Amniotic epithelial cell (primary cell): ENCODE measurements around the gene BMP4.
"Not testable (repeated sequence)": the region's sequence is repeated elsewhere in the genome, so short reads cannot be mapped to it uniquely, and the experiment has no call there.

ENCODE experiments used
- DNase-seq: peaks from one replicate; pipeline ENCODE4 v3.0.0-alpha.2; 2010; ENCODE audit warnings: low read depth

Gene BMP4

DNA sequence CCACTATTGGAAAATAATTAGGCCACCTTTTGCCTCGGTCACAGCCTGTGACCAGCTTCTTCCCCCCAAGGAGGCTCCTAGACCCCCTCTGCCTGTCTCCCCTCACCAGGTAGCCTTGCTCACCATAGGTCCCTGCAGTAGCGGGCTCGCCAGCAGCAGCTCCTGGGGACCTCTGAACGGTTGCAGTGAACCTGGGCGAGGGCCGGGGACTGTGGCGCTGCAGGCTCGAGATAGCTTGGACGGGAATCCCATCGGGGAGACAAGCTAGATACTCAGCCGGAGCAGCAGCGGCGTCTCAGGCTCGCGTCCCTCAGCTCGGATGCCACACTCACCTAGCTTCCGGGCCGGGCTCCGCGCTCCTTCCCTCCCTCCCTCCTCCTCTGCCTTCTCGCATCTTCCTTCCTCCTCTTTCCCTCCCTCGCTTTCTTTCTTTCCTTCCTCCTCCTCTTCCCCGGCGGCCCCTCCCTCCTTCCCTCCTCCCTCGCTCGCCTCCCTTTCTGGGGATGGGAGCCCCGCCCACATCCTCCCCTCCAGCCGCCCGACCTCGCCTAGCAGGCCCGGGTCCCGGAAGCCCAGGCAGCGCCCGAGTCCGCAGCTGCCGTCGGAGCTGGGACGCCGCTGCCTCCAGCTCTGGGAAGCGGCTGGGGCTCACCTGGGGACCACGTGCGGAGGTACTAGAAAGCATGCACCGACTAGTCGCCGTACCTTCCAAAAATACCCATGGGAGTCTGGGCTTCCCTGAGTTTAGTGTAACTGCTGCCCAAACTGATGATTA, at the start of gene BMP4:
BMP4 (minus strand) TSS at position 399 of the 775 bp plus-strand sequence. CDS start 4,603 bp downstream, outside the sequence.
- DNase-seq, result no peak

DNA sequence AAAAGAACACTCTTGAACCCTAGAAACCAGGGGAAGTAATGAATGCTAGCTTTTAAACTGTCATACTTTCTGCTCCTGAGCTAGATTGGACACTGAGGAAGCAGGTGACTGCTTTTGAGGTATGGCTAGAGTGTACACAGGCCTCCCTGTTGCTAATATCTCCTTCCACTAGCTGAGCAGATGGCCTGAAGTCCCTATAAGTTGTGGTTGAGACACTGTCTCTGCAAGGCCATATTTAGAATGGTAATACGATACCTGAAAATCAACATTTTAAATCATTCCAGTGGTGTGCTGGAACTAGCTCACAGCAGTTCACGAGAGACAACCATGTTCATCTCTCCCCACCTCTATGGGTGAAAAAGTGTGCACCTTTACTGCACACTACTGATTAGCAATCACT, 46.4 kb upstream of the BMP4 start:
- no peak for DNase-seq

DNA sequence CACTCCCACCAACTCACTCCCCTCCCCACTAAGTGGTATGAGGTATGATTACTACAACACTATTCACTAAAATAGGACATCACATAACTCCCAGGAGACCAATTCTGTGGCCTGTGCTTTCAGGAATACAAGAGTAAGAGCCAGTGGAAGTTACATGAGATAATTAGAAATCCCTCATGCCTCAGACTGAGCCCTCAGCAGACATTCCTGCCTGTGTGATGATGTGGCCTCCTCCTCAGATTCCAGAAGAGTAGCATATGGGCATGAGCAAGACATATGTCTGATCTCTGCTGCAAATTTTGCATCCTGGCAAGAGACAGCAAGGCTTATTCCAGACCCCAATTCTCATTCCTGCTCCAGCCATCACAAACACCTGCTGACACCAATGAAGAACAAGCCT, 46.0 kb upstream of the BMP4 start:
- DNase-seq, result peak; percentile 65

DNA sequence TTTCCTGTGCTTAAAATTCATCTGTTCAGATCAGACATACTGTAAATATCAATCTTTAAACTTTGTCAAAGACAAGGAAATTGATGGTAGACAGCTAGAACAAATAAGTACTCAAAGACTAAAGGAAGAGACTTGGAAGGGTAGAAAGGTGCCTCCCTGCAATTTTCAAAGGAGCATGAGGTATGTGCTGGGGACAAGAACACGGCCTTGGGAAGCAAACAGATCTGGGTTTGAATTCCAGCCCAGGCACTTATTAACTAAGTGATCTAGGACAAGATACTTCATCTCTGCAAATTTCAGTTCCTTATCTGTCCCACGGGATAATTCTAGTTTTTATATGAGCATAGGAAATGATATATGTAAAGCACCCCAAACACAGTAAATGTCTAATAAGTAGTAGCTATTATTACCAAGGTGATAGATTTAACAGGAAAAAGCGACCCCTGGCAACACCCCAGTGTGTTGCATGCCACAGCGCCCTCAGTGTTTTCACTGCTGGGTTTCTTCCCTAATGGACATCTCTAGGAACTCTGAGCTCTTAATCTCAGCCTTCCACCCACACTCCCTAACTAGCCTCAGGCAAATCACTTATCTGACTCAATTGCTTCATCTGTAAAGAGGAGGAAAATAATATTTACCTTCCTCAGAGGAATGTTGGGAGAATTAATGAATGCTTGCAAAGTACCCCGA, 44.7 kb upstream of the BMP4 start:
- peak; percentile 55 for DNase-seq

DNA sequence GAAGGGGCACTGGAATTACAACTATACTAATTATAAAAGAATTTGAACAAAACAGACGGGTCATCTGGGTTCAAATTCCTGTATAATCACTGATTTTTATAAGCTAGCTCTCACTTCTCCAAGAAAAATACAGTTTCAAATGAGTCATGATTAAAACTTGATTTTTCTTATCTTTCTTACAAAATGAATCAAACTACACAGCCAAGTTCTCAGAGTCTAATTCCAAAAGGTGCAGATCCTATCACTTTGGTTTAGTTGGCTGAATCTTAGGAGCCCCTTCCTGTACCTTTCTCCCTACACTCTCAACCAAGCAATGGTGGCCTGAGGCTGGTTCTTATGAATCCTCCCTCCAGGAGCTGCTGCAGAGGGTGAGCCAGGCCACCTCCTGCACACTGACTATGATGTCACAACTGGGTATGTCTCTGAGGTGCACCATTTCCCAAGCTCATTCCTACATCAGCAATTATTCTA, 43.8 kb upstream of the BMP4 start:
- peak; percentile 84 for DNase-seq

DNA sequence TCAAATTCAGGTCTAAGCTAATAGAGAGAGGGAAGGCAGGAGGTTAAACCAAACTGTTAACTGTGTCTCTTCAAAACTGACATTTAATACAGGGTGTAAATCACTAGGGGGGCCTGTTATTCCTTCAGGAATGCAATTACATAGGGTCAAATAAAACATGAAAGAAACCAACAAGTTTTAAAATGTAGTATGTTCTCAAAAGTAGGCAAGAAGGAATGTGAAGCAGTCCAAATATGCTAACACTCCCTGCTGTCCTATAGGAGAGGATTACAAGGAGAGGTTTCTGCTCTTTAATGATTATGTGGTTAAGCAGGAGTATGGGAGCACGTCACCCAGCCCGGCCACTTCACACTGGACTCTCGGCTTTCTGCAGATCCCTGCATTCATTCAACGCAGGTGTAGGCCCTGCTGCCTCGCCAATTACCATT, 42.5 kb upstream of the BMP4 start:
- DNase-seq, result peak; percentile 90

DNA sequence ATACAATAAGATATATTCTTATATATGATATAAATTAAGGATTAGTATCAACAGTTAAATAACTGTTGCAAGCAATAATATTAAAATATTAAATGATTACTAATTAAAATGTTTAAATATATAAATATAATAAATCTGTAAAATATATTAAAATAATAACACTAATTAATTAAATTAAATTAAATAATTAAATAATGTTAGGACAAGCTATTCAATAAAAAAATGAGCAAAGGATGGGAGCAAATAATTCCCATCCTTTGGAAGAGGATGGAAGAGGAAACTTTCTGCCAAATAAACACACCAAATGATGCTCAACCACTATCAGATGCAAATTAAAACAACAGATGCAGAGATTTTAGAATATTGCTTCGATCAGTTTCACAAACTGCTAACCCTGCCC, 39.4 kb upstream of the BMP4 start:
- DNase-seq, result no peak

DNA sequence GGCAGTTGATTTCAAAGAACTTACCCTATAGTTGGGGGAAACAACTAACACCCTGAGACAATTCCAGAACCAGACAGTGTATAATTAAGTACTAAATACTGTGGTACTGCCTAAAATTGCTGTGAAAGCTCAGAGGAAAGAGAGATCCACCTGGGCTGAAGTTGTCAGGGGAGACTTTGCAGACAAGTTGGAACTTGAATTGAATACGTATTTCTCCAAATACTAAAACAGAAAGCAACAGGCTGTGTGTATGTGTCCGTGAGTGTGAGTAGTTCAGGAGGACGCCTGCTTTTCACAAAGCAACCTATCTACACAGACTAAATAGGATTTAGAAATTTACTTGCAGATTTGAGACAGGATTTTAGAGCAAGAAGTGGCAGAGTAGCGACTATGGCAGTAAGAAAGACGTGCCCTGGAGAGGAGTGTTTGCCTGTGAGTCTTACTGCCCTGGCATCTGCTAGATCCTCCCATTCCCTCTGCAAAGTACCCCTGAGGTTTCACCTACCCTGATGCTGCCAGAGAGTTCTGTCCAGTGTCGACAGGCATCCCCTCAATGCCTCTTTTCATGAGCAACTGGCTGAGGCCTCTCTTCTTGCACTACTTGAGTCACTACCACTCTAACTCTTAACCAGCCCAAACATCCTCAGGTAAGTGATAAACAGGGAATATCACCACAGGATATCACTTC, 37.4 kb upstream of the BMP4 start:
- no peak for DNase-seq

DNA sequence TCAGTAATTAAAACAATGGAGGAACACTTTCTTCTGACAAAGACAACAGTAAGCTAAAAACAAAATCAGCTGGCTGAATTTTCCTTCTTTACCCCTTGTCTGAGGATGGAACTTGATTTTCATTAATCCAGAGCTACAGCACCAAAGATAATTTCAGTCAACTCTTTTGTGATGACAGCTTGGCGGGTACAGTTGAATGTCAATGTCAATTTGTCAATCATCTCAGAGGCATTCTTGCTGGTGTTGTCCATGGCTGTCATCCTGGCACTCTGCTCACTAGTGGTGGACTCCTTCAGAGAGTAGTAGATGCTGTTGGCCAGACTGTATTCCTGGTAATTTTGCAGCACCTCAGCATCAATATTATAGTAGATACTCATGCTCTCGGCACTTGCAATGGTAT, 34.4 kb upstream of the BMP4 start:
- DNase-seq, result no peak

DNA sequence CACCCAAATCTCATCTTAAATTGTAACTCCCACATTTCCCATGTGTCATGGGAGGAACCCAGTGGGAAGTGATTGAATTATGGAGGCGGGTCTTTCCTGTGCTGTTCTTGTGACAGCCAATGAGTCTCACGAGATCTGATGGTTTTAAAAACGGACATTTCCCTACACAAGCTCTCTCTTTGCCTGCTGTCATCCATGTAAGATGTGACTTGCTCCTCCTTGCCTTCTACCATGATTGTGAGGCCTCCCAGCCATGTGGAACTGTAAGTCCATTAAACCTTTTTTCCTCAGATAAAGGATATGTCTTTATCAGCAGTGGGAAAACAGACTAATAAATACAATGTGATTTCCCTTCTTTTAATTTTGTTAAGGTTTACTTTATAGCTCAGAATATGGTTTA, 30.1 kb upstream of the BMP4 start:
- DNase-seq, result not testable (repeated sequence)

DNA sequence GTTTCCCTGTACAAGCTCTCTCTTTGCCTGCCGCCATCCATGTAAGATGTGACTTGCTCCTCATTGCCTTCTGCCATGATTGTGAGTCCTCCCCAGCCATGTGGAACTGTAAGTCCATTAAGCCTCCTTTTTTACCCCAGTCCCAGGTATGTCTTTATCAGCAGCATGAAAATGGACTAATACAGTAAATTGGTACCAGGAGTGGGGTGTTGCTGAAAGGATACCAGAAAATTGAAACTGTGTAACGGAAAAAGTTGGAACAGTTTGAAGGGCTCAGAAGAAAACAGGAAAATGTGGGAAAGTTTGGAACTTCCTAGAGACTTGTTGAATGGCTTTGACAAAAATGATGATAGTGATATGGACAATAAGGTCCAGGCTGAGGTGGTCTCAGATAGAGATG, 28.3 kb upstream of the BMP4 start:
- not testable (repeated sequence) for DNase-seq

DNA sequence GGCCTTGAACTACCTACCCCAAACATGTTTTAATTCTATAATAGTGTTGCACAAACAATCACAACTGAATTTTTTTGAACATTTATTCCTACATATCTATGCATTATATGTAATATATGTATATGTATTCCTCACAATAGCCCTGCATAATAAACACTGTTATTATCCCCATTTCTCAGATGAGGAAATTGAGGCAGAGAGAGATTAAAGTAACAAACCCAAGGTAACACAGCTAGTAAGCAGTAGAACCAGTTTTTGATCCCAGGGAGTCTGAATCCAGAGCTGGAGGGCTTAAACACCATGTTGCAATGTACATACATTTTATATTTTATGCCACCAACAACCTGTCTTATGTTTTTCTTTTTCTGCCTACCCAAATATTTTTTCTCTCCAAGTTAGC, 26.5 kb upstream of the BMP4 start:
- no peak for DNase-seq

DNA sequence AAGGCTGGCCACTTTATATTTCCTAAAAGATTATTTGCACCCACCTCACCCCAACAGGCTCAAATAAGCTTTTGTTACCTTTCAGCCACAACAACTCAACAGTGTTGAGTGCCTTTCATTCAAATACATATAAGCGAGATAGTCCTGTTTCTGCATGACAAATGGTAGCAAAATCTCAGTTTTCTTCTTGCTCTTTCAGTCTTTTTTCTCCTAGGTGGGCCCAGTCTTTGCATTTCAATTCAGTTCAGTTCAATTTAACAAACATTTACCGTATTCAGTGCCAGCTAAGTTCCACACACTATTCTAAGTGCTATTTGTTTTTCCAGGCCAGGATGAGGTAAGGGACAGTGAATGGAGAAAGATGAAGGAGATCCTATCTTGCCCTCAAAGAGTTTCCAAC, 25.9 kb upstream of the BMP4 start:
- DNase-seq, result no peak

DNA sequence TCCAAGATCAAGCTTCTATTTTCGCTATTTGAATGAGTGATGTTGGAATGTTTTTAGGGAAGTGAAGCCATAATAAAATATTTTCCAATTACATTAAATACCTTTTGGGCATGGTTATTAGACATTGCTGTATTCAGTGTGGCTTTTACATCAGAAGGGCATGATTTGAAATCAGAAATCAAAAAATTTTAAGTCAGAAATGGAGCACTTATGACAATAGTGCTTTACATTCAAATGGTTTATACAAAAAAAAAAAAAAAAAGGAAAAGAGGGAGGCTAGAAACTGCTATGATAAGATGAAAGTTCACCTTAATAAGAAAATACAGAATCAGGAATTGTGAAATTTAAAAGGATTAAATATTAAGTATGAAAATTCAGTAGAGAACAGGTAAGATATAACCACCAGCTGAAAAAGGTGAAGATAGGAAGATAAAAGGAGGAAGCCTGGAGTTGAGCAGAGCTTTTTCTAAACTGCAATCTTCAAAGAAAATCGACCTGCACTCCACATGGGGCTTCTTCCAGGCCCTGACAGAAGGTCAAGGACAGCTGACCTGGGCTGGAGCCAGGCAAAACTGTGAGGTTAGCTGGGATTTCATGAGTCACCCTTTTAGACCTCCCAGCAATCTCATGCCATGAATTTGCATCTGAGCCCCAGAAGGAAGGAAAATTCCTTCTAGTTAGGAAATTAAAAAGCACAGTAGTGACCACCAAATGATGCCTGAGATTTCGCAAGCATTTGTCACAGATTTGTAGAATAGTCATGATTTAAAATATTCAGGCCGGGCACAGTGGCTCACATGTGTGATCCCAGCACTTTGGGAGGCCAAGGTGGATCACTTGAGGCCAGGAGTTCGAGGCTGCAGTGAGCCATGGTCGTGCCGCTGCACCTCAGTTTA, 23.4 kb upstream of the BMP4 start:
- DNase-seq, result peak; percentile 86

DNA sequence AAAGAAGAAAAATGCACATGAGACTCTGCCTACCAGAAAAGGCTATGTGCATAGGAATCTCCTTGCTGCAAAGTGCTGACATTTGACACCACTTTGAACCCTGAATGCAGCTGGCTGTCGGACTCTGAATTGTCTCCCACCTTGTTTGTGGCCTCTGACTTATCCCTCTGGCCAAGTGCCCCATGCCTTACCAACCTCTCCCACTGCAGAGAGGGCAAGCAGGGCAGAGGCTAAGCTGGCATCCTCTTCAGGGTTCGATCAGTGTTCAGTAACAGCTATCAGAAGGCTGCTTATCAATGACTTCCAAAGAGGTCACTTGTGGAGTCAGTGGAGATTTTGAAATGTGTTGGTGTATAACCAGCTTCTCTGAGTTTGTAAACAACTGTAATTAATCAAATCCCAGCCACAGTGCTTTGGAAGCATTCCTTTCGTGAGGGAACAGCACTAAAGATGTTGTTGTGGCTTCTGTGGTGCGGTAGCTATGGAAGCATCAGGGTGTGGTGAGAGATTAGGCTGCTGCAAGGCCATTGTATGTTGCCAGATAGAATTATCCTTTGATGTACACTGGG, 22.6 kb upstream of the BMP4 start:
- peak; percentile 90 for DNase-seq

DNA sequence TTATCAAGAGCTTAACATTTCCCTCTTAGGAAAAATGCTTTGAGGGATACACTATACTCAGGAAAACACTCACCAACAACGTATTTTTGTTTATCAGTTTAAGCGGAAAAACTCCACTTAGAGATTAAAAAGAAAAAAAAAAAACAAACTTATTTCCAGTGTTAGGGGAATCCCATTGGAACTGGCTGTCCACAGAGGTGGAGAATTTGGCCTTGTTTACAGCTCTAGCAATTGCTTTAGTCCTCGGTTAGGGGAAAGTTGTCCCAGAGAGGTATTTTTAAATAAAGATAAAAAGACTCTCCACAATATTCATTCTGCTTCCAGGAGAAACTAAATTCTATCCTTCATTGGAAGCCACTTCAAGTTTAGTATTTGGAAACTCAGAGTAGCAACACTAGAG, 21.6 kb upstream of the BMP4 start:
- DNase-seq, result no peak

DNA sequence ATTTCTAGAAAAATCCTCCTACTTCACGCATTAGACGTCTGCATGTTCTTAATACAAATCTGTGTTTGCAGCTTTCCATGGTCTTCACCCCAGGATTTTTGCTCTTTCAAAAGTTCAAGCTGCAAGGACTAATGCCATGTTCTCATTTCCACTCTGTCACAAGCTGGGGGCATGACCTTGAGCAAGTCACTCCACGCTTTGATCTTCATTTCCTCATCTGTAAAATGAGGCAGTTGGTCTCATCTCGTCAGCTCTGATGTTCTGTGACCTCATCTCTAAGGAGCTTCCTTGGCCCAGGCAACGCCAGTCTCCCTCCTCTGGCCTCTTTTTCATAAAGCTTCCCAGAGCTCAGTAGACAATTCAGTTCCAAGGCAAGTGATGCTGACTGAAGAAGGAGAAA, 18.8 kb upstream of the BMP4 start:
- DNase-seq, result no peak

DNA sequence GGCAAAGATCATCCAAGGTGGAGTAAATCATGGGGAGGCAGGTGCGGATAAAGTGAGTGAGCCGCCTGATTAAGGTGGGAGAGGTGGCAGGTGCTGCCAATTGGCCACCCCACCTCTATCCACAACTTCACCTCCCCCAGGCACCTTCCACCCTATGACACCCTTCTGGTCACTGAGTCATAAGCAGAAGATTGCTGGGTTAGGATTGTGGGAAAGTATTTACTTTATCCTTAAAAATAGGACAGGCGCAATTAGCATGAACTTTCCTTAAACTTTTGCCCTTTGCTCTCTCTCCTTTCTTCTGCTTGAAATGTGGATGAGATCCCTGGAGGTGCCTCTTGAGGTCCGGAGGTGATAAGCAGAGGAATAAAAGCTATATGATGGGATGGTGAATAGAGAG, 14.9 kb upstream of the BMP4 start:
- no peak for DNase-seq

DNA sequence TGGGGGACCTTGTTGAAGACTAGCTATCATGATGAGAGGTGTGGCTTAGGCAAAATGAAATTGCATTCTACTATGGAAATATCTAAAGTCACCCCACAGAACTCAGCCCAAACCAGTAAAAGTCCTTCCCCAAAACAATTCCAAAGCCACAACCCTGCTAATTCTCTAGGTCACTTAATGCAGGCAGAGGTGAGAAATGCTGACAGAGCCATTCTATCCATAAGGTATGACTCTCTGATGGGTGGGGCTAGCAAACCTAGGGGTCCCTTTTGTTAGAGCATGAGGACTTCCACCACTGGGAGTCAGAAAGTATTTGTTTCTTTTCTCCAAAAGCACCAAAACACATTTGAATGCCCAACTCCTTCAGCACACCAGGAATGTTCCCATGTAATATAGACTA, 12.7 kb upstream of the BMP4 start:
- DNase-seq, result no peak

DNA sequence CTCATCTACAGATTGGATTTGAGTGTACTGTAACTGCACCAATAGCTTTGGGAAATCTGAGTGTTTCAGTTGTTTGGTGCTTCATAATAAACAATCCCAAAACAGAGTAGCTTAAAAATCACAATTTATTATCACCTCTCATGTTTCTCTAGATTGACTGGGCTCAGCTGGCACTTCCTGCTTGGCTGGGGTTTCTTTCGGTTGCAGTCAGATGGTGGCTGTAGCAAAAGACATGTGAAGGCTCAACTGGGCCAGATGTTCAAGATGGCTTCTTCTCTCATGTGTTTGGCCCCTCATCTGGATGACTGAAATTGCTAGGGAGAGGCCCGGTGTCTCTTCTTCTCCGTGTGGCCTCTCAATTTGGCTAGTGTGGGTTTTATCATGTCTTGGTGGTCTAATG, 12.1 kb upstream of the BMP4 start:
- DNase-seq, result no peak

DNA sequence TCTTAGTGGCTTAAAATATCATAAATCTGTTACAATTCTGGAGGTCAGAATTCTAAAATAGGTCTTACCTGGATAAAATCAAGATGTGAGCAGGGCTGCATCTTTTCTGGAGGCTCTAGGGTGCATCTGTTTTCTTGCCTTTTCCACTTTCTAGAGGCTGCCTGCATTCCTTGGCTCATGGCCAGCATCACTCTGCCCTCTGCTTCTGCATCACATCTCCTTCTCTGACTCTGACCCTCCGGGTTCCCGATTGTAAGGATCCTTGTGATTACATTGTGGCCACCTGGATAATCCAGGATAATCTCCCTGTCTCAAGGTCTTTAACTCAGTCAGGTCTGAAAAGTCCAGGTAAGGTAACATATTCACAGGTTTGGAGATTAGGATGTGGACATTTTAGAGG, 11.0 kb upstream of the BMP4 start:
- peak; percentile 16 for DNase-seq

DNA sequence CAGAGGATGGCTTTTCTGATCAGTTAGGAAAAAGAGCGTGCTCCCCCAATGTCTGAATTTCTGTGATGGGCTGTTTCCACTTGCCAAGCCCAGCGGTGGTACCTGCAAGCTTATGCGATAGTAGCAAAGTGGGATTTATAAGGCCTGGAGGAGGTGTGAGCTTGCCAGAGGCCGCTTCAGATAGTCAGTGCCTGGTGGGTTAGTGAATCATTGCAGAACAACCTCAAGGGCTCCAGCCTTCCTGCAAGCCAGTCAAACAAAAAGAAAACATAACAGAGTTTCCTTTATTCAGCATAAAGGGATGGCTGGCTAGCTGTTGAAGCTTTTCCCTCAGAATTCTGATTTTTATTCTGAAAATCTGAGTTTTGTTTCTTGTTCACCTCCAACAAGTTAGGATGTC, 7.6 kb upstream of the BMP4 start:
- DNase-seq, result peak; percentile 60
